Endothelial cell (in vitro differentiated cells): ENCODE data around the gene NOS2. TPM values are rescaled to one million over a fixed set of nuclear protein-coding genes. Genes with fewer than 3 reads are reported as not detected.

ENCODE experiments used
- DNase-seq: peaks from one replicate; pipeline ENCODE4 v3.0.0; 2021; ENCODE audit warnings: low spot score
- H3K27ac Mint-ChIP-seq: one replicate; pipeline ENCODE4 v1.8.0; 2021; ENCODE audit warnings: mixed read lengths, inconsistent platforms; ENCODE audit not compliant: unreplicated experiment
- H3K27me3 Mint-ChIP-seq: one replicate; pipeline ENCODE4 v1.8.0; 2021; ENCODE audit warnings: mild to moderate bottlenecking, moderate library complexity, mixed read lengths, inconsistent platforms; ENCODE audit not compliant: unreplicated experiment
- H3K36me3 Mint-ChIP-seq: one replicate; pipeline ENCODE4 v1.8.0; 2021; ENCODE audit warnings: mild to moderate bottlenecking, low read depth, mixed read lengths, inconsistent platforms; ENCODE audit not compliant: unreplicated experiment
- H3K4me1 Mint-ChIP-seq: one replicate; pipeline ENCODE4 v1.8.0; 2021; ENCODE audit warnings: mild to moderate bottlenecking, mixed read lengths, inconsistent platforms; ENCODE audit not compliant: unreplicated experiment
- H3K4me3 Mint-ChIP-seq: one replicate; pipeline ENCODE4 v1.8.0; 2021; ENCODE audit warnings: mild to moderate bottlenecking, mixed read lengths, inconsistent platforms; ENCODE audit not compliant: unreplicated experiment
- H3K9me3 Mint-ChIP-seq: one replicate; pipeline ENCODE4 v1.8.0; 2021; ENCODE audit warnings: mixed read lengths, inconsistent platforms; ENCODE audit not compliant: unreplicated experiment
- total RNA-seq: library from RNA; stranded (reverse); fragmentation: NEBNext Ultra II Directional; extraction: Animal tissue kit (Norgen Biotek cat#: 25700); gene quantifications from one replicate; pipeline ENCODE4 v1.2.1, GENCODE V29; 2021; ENCODE audit not compliant: unreplicated experiment
- TF ChIP-seq, protein P1 (sequence below): fragments of 200-600 bp; sonication (generic); IDR thresholded peaks from one replicate; pipeline ENCODE4 v1.5.0; 2021; ENCODE audit warnings: antibody characterized with exemption; ENCODE audit not compliant: unreplicated experiment

Gene NOS2
- total RNA-seq, 1 donor from 2014 or later: 1.3 TPM

DNA sequence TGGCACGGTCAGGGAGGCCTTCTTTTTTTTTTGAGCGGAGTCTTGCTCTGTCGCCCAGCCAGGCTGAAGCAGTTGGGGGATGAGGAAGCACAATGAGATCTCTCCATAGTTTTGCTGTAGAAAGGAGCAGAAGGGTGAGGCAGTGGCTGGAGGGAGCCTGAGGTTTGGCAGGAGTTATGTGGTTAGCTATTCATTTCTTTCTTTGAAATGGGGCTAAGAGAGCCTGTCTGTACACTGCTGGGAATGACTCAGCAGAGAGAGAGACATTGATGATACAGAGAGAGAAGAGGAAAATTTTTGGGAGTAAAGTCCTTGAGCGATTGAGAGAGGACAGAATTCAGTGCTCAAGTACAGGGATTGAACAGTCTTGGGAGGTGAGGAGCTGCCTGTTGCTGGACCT, 22.1 kb downstream of the NOS2 start:
- no peaks in the 10 kb centered on the region for H3K36me3 Mint-ChIP-seq
- no peak overlapping the region for H3K4me3 Mint-ChIP-seq
- no peak for DNase-seq
- peak overlapping the region; percentile 38 for H3K27ac Mint-ChIP-seq
- no peaks in the 10 kb centered on the region for H3K9me3 Mint-ChIP-seq
- peaks cover 8% of the 10 kb centered on the region for H3K27me3 Mint-ChIP-seq
- TF ChIP-seq, protein P1, sequence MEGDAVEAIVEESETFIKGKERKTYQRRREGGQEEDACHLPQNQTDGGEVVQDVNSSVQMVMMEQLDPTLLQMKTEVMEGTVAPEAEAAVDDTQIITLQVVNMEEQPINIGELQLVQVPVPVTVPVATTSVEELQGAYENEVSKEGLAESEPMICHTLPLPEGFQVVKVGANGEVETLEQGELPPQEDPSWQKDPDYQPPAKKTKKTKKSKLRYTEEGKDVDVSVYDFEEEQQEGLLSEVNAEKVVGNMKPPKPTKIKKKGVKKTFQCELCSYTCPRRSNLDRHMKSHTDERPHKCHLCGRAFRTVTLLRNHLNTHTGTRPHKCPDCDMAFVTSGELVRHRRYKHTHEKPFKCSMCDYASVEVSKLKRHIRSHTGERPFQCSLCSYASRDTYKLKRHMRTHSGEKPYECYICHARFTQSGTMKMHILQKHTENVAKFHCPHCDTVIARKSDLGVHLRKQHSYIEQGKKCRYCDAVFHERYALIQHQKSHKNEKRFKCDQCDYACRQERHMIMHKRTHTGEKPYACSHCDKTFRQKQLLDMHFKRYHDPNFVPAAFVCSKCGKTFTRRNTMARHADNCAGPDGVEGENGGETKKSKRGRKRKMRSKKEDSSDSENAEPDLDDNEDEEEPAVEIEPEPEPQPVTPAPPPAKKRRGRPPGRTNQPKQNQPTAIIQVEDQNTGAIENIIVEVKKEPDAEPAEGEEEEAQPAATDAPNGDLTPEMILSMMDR: no peak
- peaks cover 49% of the 10 kb centered on the region for H3K4me1 Mint-ChIP-seq

DNA sequence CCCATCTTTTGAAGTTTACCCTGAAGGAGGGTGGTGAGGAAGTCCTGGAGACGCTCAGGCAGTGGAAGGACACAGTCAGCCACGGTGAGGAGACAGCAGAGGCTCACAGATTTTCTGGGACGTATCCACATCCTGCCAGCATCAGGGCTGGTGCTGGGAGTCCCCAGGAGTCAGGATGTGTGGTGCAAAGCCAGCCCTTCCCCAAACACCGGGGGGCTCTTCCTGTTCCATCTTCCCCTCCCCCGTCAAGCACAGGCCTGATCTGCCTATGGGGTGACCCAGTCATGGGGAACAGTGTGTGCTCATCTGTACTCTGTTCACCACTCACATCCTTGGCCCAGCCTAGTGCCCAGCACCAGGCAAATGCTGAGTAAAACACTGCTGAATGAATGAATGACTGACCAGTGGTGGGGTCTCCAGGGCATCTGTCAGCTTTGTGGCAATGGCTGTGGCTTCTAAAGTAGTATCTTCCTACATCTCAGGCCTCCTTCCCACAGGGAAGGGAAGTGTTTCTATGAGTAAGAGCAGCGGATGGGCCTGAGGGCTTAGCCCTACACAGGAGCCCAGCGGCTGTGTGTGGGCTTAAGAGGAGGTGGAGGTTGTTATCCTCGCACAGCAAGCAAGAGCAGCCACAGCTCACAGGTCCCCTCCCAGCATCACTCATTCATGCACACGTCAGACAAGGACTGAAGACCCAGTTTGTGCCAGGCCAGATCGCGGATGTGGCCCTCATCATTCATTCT, 23.3 kb downstream of the NOS2 start:
- Mint-ChIP-seq H3K9me3 (no peaks in the 10 kb centered on the region), H3K4me1 (peaks cover 38% of the 10 kb centered on the region)
- DNase-seq: no peak

DNA sequence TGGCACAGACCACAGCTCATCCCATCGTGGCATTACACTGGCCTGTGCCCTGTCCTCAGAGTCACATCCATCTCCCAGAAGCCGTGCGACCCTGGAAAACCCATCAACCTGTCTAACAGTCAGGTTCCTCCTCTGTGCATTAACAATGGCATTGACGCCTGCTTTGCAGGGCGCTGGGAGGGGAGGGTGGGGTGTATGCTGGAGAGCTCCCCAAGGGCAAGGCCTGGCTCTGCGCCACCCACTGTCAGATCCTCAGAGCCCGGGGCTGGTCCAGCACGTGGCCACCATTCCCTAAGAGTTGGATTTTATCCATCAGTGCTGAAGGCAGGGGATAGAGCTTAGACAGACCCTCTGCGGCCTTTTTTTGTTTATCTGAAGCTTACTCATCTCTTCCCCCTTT, 28.7 kb downstream of the NOS2 start:
- H3K9me3 Mint-ChIP-seq: no peaks in the 10 kb centered on the region
- H3K4me1 Mint-ChIP-seq: peaks cover 5% of the 10 kb centered on the region
- H3K36me3 Mint-ChIP-seq: peaks cover 4% of the 10 kb centered on the region
- TF ChIP-seq, protein P1: no peak
- H3K4me3 Mint-ChIP-seq: no peak overlapping the region
- no peak for DNase-seq
- H3K27me3 Mint-ChIP-seq: peaks cover 6% of the 10 kb centered on the region
- H3K27ac Mint-ChIP-seq: no peak overlapping the region

More for the DNA sequence above, 23.3 kb downstream of the NOS2 start:
- Mint-ChIP-seq H3K27ac (no peak overlapping the region), H3K4me3 (no peak overlapping the region), H3K36me3 (no peaks in the 10 kb centered on the region), H3K27me3 (peaks cover 4% of the 10 kb centered on the region)
- TF ChIP-seq, protein P1: no peak

DNA sequence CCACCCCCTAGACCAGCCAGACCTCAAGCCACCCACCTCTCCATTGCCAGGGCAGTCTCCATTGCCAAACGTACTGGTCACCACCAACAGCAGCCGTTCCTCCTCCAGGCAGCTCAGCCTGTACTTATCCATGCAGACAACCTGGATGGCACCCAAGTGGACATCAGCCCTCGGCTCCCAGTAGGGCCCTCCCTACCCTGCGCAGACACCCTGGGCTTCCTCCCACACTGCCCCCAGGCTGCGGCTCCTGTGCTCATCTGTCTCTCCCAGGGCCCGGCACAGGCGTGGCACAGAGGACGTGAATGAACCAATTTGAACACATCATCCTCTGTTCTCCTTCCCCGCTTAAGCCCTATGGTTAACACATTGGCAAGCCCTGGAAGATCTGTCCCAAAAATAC, 29.5 kb downstream of the NOS2 start:
- peaks cover 4% of the 10 kb centered on the region for H3K4me1 Mint-ChIP-seq
- H3K27ac Mint-ChIP-seq: no peak overlapping the region
- TF ChIP-seq, protein P1: no peak
- no peaks in the 10 kb centered on the region for H3K9me3 Mint-ChIP-seq
- H3K36me3 Mint-ChIP-seq: peaks cover 4% of the 10 kb centered on the region
- peaks cover 6% of the 10 kb centered on the region for H3K27me3 Mint-ChIP-seq
- DNase-seq: no peak
- H3K4me3 Mint-ChIP-seq: no peak overlapping the region

DNA sequence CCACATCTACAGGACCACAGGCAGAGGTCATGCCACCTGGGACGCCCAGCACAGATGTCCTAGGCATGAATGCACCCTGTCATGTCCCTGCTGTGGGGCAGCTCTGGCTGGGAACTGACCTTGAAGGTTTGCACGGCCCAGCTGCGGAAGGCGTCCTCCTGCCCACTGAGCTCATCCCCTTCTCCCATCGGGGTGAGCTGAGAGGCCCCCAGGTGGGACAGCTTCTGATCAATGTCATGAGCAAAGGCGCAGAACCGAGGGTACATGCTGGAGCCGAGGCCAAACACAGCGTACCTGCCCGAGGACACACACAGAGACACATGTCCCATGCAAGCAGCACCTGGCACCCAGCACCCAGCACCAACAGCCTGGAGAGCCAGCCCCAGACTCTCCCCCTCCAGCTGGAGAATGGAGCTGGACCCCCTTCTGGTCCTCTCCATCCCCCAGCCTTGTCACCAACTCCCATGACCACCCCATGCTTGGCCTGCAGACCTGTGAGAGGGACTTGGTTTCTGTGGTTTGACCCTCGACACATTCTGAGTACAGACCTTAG, 31.4 kb downstream of the NOS2 start:
- peaks cover under 1% of the 10 kb centered on the region for H3K4me1 Mint-ChIP-seq
- TF ChIP-seq, protein P1: no peak

More for the DNA sequence above, 31.4 kb downstream of the NOS2 start:
- peaks cover 8% of the 10 kb centered on the region for H3K27me3 Mint-ChIP-seq
- no peak overlapping the region for H3K4me3 Mint-ChIP-seq
- no peak for DNase-seq
- H3K9me3 Mint-ChIP-seq: no peaks in the 10 kb centered on the region
- H3K27ac Mint-ChIP-seq: no peak overlapping the region
- H3K36me3 Mint-ChIP-seq: peaks cover 4% of the 10 kb centered on the region
